Keratinocyte (primary cell): ENCODE results near the gene DMPK. TPM values are rescaled to one million over a fixed set of nuclear protein-coding genes. Genes with fewer than 3 reads are reported as not detected.

ENCODE experiments used
- DNase-seq: peaks from one replicate; pipeline ENCODE4 v3.0.0-alpha.2; 2011; ENCODE audit warnings: low read depth, missing footprints, low spot score
- FAIRE-seq: peaks from 2 replicates; lab custom pipeline; 2011; peaks lifted over from hg19 to GRCh38; lab: Jason Lieb, UNC
- H2AFZ ChIP-seq: 2 replicates; pipeline ENCODE4 v1.6.0; 2012; ENCODE audit warnings: low read length, control low read depth, inconsistent platforms; ENCODE audit not compliant: control insufficient read depth
- H3K27ac ChIP-seq: 2 replicates; pipeline ENCODE4 v1.5.1; 2011; ENCODE audit warnings: low read length; ENCODE audit not compliant: control insufficient read depth, insufficient read depth
- H3K27me3 ChIP-seq: 3 replicates; pipeline ENCODE4 v1.6.0; 2011; ENCODE audit warnings: low read length; ENCODE audit not compliant: control insufficient read depth, insufficient read depth; ENCODE audit errors: extremely low read depth
- H3K36me3 ChIP-seq, 2 experiments: 2 replicates in 1 of 2; 3 replicates in 1 of 2; pipeline ENCODE4 v1.5.1; 2011; ENCODE audit warnings: low read length in 2 of 2, mild to moderate bottlenecking in 1 of 2; ENCODE audit not compliant: control insufficient read depth in 2 of 2, insufficient read depth in 2 of 2; ENCODE audit errors: extremely low read depth in 1 of 2
- H3K4me1 ChIP-seq: 3 replicates; pipeline ENCODE4 v1.5.1; 2011; ENCODE audit warnings: low read length; ENCODE audit not compliant: control insufficient read depth, insufficient read depth; ENCODE audit errors: extremely low read depth
- H3K4me2 ChIP-seq: 3 replicates; pipeline ENCODE4 v1.6.0; 2011; ENCODE audit warnings: low read depth, low read length; ENCODE audit not compliant: control insufficient read depth, insufficient read depth; ENCODE audit errors: extremely low read depth
- H3K4me3 ChIP-seq, 3 experiments: fragments of 200-600 bp in 1 of 3; sonication (generic) in 1 of 3; 2 replicates in 2 of 3; 3 replicates in 1 of 3; pipeline ENCODE4 v1.5.1; 2011 to 2016; ENCODE audit warnings: low read length in 3 of 3, mild to moderate bottlenecking in 3 of 3, control low read depth in 2 of 3, inconsistent platforms in 1 of 3, low read depth in 1 of 3, mixed read lengths in 1 of 3, mixed run types in 1 of 3, moderate library complexity in 1 of 3; ENCODE audit not compliant: control insufficient read depth in 2 of 3, insufficient read depth in 2 of 3; ENCODE audit errors: extremely low read depth in 1 of 3
- H3K79me2 ChIP-seq: 2 replicates; pipeline ENCODE4 v1.6.0; 2012; ENCODE audit warnings: low read length; ENCODE audit not compliant: control insufficient read depth, insufficient read depth
- H3K9ac ChIP-seq: 3 replicates; pipeline ENCODE4 v1.6.0; 2011; ENCODE audit warnings: low read length; ENCODE audit not compliant: control insufficient read depth, insufficient read depth; ENCODE audit errors: extremely low read depth
- H3K9me1 ChIP-seq: 3 replicates; pipeline ENCODE4 v1.6.0; 2011; ENCODE audit warnings: low read length; ENCODE audit not compliant: control insufficient read depth, insufficient read depth; ENCODE audit errors: extremely low read depth
- H3K9me3 ChIP-seq: 2 replicates; pipeline ENCODE4 v1.5.1; 2012; ENCODE audit warnings: low read depth, low read length; ENCODE audit not compliant: control insufficient read depth
- H4K20me1 ChIP-seq: 3 replicates; pipeline ENCODE4 v1.6.0; 2011; ENCODE audit warnings: low read length; ENCODE audit not compliant: control insufficient read depth, insufficient read depth; ENCODE audit errors: extremely low read depth
- EZH2 ChIP-seq: IDR thresholded peaks from one replicate; pipeline ENCODE4 v1.6.1; 2012; ENCODE audit warnings: inconsistent platforms, mild to moderate bottlenecking, low read length, moderate library complexity
- dilution Hi-C: fragments of 300-500 bp; cut with MboI; formaldehyde crosslinking; loops from one replicate; pipeline ENCODE4 v1.7.0; 2020; ENCODE audit warnings: low sequenced_read_pairs; ENCODE audit not compliant: extremely low pct_ligation_motif_present
- polyA plus RNA-seq, 5 experiments: library from polyadenylated mRNA; depleted of rRNA in 3 of 5; stranded (reverse) in 3 of 5; stranded (forward) in 1 of 5; unstranded in 1 of 5; fragments of >200 nt; gene quantifications; 1 replicate in 1 of 5; 2 replicates in 3 of 5; 3 replicates in 1 of 5; pipeline versions ENCODE4 v1.2.1 to v1.2.3, GENCODE V29; 2011 to 2012; ENCODE audit warnings: missing spikeins in 2 of 5, low read depth in 1 of 5, low replicate concordance in 1 of 5
- TF ChIP-seq, protein P1 (sequence below), 3 experiments: IDR thresholded peaks in 1 of 3; conservative IDR thresholded peaks in 1 of 3; optimal IDR thresholded peaks in 1 of 3; 2 replicates in 2 of 3; 3 replicates in 1 of 3; pipeline versions ENCODE3 to v1.5.1; 2011; ENCODE audit warnings: low read length in 3 of 3, mild to moderate bottlenecking in 3 of 3, moderate library complexity in 2 of 3, control low read depth in 1 of 3, inconsistent platforms in 1 of 3; ENCODE audit not compliant: insufficient read depth in 2 of 3; ENCODE audit errors: extremely low read depth in 1 of 3

Gene DMPK
- polyA plus RNA-seq, 1 donor (not counting 4 experiments of a cell fraction or from before 2014, with no cell fraction given): 7.0 TPM

DNA sequence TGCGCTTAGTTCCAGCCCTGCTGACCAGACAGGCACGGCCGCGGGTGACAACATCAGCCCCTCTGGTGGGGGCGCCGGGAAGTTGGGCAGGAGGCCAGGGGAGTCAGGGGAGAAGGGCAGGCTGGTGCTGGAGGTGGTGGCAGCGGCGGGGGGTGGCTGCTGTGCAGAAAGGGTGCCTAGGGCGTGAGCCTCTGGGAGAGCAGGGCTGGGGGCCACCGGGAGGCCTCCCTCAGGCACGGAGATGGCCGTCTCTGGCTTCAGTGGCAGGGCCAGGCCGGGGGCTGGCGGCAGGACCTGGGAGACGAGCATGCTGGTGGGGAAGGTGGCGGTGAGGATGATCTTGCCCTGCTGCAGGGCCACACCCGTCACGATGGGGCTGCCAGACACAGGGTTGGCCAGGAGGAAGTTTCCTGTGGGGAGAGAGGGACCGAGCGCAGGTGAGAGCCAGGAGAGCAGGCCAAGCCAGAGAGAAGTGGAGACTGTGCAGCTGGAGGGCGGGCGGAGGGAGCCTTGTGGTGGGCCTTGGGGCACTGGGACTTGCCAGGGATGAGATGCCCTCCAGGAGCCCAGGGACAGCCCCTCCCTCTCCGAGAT, 16.5 kb downstream of the DMPK start:
- no peaks in the 10 kb centered on the region for H4K20me1 ChIP-seq
- no peak overlapping the region for H3K9ac ChIP-seq
- no peak for TF ChIP-seq EZH2
- TF ChIP-seq, protein P1, sequence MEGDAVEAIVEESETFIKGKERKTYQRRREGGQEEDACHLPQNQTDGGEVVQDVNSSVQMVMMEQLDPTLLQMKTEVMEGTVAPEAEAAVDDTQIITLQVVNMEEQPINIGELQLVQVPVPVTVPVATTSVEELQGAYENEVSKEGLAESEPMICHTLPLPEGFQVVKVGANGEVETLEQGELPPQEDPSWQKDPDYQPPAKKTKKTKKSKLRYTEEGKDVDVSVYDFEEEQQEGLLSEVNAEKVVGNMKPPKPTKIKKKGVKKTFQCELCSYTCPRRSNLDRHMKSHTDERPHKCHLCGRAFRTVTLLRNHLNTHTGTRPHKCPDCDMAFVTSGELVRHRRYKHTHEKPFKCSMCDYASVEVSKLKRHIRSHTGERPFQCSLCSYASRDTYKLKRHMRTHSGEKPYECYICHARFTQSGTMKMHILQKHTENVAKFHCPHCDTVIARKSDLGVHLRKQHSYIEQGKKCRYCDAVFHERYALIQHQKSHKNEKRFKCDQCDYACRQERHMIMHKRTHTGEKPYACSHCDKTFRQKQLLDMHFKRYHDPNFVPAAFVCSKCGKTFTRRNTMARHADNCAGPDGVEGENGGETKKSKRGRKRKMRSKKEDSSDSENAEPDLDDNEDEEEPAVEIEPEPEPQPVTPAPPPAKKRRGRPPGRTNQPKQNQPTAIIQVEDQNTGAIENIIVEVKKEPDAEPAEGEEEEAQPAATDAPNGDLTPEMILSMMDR (optimal IDR thresholded peaks at IDR 0.05 in 1 of 3, IDR thresholded peaks at IDR 0.05 in 1 of 3, conservative IDR thresholded peaks at IDR 0.05 in 1 of 3; ENCODE audit: extremely low read depth in 1 of 3, insufficient read depth in 2 of 3, low read length in 3 of 3): no peak
- H3K9me1 ChIP-seq: no peaks in the 10 kb centered on the region
- FAIRE-seq (no peak), DNase-seq (no peak)
- H3K27ac ChIP-seq: no peak overlapping the region
- H3K79me2 ChIP-seq: no peaks in the 10 kb centered on the region
- H3K36me3 ChIP-seq: no peaks in the 10 kb centered on the region
- H3K4me3 ChIP-seq: no peak overlapping the region
- dilution Hi-C loops: no loop called here
- H3K9me3 ChIP-seq: no peaks in the 10 kb centered on the region
- peaks cover 15% of the 10 kb centered on the region for H3K4me1 ChIP-seq
- no peak overlapping the region for H2AFZ ChIP-seq
- H3K4me2 ChIP-seq: no peak overlapping the region
- no peaks in the 10 kb centered on the region for H3K27me3 ChIP-seq

DNA sequence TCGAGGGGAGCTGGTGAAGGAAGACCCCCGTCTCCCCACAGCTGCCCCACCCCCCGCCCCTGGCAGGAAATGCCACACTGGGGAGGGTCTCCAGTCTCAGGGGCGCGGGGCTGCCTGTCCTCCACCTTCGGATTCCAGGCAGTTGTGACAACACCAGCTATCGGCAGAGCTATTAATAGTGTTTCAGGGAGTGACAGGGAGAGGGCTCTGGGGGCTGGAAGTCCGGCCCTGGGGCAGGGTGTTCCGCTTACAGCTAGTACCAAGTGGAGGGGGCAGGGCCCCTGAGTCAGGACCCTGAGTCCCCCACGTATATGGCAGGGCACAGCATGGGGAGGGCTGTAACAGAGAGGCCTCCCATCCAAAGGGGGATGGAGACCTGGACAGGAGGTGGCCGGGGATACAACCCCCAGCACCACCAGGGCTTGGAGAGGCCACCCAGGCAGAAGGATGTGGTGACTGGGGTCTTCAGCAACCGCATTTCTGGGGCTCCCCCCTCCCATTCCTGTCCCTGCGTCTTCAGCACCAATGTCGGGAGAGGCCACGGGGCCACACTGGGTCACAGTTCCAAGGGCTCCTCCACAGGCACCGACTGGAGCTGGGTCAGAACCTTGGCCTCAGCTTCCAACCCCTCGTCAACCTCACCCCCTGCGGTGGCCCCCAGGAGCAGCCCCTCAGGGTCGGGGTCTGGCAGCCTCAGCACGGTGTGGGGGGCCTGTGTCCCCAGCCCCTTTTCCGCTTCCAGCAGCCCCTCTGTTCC, 17.2 kb downstream of the DMPK start:
- Histone ChIP-seq H4K20me1 (no peaks in the 10 kb centered on the region), H3K4me2 (no peak overlapping the region), H3K9me1 (no peaks in the 10 kb centered on the region), H3K9ac (no peak overlapping the region), H3K27ac (no peak overlapping the region), H2AFZ (no peak overlapping the region), H3K4me3 (no peak overlapping the region), H3K36me3 (no peaks in the 10 kb centered on the region), H3K27me3 (no peaks in the 10 kb centered on the region), H3K4me1 (peaks cover 15% of the 10 kb centered on the region), H3K79me2 (no peaks in the 10 kb centered on the region), H3K9me3 (no peaks in the 10 kb centered on the region)
- DNase-seq (no peak), FAIRE-seq (no peak)
- TF ChIP-seq, protein P1 (optimal IDR thresholded peaks at IDR 0.05 in 1 of 3, IDR thresholded peaks at IDR 0.05 in 1 of 3, conservative IDR thresholded peaks at IDR 0.05 in 1 of 3; ENCODE audit: extremely low read depth in 1 of 3, insufficient read depth in 2 of 3, low read length in 3 of 3): no peak
- no peak for TF ChIP-seq EZH2
- dilution Hi-C loops: no loop called here
